HEK293T (cell line): Measurements from ENCODE around the gene WNT9A.

Source experiments
- ARNT ChIP-seq: fragments of 450-650 bp; IDR thresholded peaks from 2 replicates; pipeline ENCODE4 v1.6.1; 2017; ENCODE audit warnings: mild to moderate bottlenecking
- FOXA1 ChIP-seq: fragments of 450-650 bp; IDR thresholded peaks from 2 replicates; pipeline ENCODE4 v1.6.1; 2016; ENCODE audit warnings: mild to moderate bottlenecking
- FOXK2 ChIP-seq: fragments of 450-650 bp; IDR thresholded peaks from 2 replicates; pipeline ENCODE4 v1.6.1; 2016; ENCODE audit warnings: mild to moderate bottlenecking
- FOXM1 ChIP-seq: fragments of 450-650 bp; IDR thresholded peaks from 2 replicates; pipeline ENCODE4 v1.6.1; 2017; ENCODE audit warnings: mild to moderate bottlenecking, borderline replicate concordance
- L3MBTL2 ChIP-seq: fragments of 450-650 bp; conservative IDR thresholded peaks from 2 replicates; pipeline ENCODE4 v1.6.1; 2016; ENCODE audit warnings: mild to moderate bottlenecking
- SUZ12 ChIP-seq: fragments of 450-650 bp; IDR thresholded peaks from 2 replicates; pipeline ENCODE4 v1.6.1; 2016; ENCODE audit warnings: mild to moderate bottlenecking

GRCh38 chr1:227916655-227917054, 31.1 kb downstream of the WNT9A start:
- no peak for TF ChIP-seq FOXM1
- TF ChIP-seq SUZ12: no peak
- no peak for TF ChIP-seq ARNT
- no peak for TF ChIP-seq L3MBTL2
- no peak for TF ChIP-seq FOXA1
- TF ChIP-seq FOXK2: no peak
